H9 (cell line): ENCODE data around the gene CADPS2. TPM values are rescaled to one million over a fixed set of nuclear protein-coding genes. Genes with fewer than 3 reads are reported as not detected.
A peak's percentile ranks its signal among the peaks of the same experiment; 100 is the strongest.

Experiments used
- DNase-seq: peaks from one replicate; pipeline ENCODE4 v3.0.0-alpha.2; 2017
- H2AFZ ChIP-seq: one replicate; pipeline ENCODE4 v1.6.1; 2013; ENCODE audit warnings: mild to moderate bottlenecking, low read length, control low read depth, moderate library complexity
- H2AK5ac ChIP-seq: 2 replicates; pipeline ENCODE4 v1.6.1; 2013; ENCODE audit warnings: low read length, control low read depth, mixed read lengths; ENCODE audit not compliant: insufficient read length
- H2BK120ac ChIP-seq: one replicate; pipeline ENCODE4 v1.6.1; 2013; ENCODE audit warnings: low read depth, mild to moderate bottlenecking, low read length, control low read depth, inconsistent platforms; ENCODE audit not compliant: poor library complexity, severe bottlenecking
- H2BK12ac ChIP-seq: 2 replicates; pipeline ENCODE4 v1.6.1; 2013; ENCODE audit warnings: low read length, control low read depth, mixed read lengths, low read depth; ENCODE audit not compliant: insufficient read length
- H2BK15ac ChIP-seq: 2 replicates; pipeline ENCODE4 v1.6.1; 2013; ENCODE audit warnings: low read depth, low read length, control low read depth
- H2BK20ac ChIP-seq: one replicate; pipeline ENCODE4 v1.6.1; 2013; ENCODE audit warnings: low read depth, mild to moderate bottlenecking, low read length, control low read depth, inconsistent platforms; ENCODE audit not compliant: poor library complexity, severe bottlenecking
- H2BK5ac ChIP-seq: 2 replicates; pipeline ENCODE4 v1.6.1; 2013; ENCODE audit warnings: low read length, control low read depth, mixed read lengths; ENCODE audit not compliant: insufficient read length
- H3K14ac ChIP-seq: 2 replicates; pipeline ENCODE4 v1.6.1; 2013; ENCODE audit warnings: low read length, control low read depth; ENCODE audit not compliant: insufficient read depth
- H3K18ac ChIP-seq: 2 replicates; pipeline ENCODE4 v1.6.1; 2013; ENCODE audit warnings: low read depth, mild to moderate bottlenecking, mixed read lengths, low read length, control low read depth; ENCODE audit not compliant: insufficient read length
- H3K23ac ChIP-seq: 2 replicates; pipeline ENCODE4 v1.6.1; 2013; ENCODE audit warnings: low read length, control low read depth, mixed read lengths, low read depth; ENCODE audit not compliant: insufficient read length
- H3K23me2 ChIP-seq: 2 replicates; pipeline ENCODE4 v1.6.1; 2013; ENCODE audit warnings: low read depth, mild to moderate bottlenecking, mixed read lengths, low read length, control low read depth; ENCODE audit not compliant: insufficient read length, poor library complexity, severe bottlenecking
- H3K27ac ChIP-seq: 2 replicates; pipeline ENCODE4 v1.5.1; 2013; ENCODE audit warnings: low read length, control low read depth, mixed read lengths, low read depth; ENCODE audit not compliant: insufficient read length
- H3K27me3 ChIP-seq: 2 replicates; pipeline ENCODE4 v1.6.1; 2013; ENCODE audit warnings: low read length, control low read depth, inconsistent platforms; ENCODE audit not compliant: insufficient read depth
- H3K4ac ChIP-seq: 2 replicates; pipeline ENCODE4 v1.6.1; 2013; ENCODE audit warnings: low read depth, mild to moderate bottlenecking, control low read depth, inconsistent platforms, low read length, moderate library complexity
- H3K4me1 ChIP-seq: 2 replicates; pipeline ENCODE4 v1.6.1; 2013; ENCODE audit warnings: low read length, control low read depth, inconsistent platforms; ENCODE audit not compliant: insufficient read depth
- H3K4me2 ChIP-seq: 2 replicates; pipeline ENCODE4 v1.6.1; 2013; ENCODE audit warnings: low read length, control low read depth, mixed read lengths; ENCODE audit not compliant: insufficient read length, insufficient read depth
- H3K56ac ChIP-seq: 2 replicates; pipeline ENCODE4 v1.6.1; 2013; ENCODE audit warnings: low read depth, mild to moderate bottlenecking, mixed read lengths, low read length, control low read depth; ENCODE audit not compliant: insufficient read length
- H3K79me1 ChIP-seq: 2 replicates; pipeline ENCODE4 v1.6.1; 2013; ENCODE audit warnings: low read depth, mild to moderate bottlenecking, moderate library complexity, low read length, control low read depth, inconsistent platforms; ENCODE audit not compliant: insufficient read depth, poor library complexity, severe bottlenecking
- H3K79me2 ChIP-seq: 2 replicates; pipeline ENCODE4 v1.6.1; 2013; ENCODE audit warnings: low read length, control low read depth, inconsistent platforms; ENCODE audit not compliant: insufficient read depth
- H3K9ac ChIP-seq: 2 replicates; pipeline ENCODE4 v1.6.1; 2013; ENCODE audit warnings: low read length, control low read depth, mixed read lengths; ENCODE audit not compliant: insufficient read length; ENCODE audit errors: extremely low read depth
- H3K9me3 ChIP-seq: one replicate; pipeline ENCODE4 v1.6.1; 2013; ENCODE audit warnings: low read depth, low read length, inconsistent platforms; ENCODE audit not compliant: control insufficient read depth
- H3T11ph ChIP-seq: one replicate; pipeline ENCODE4 v1.6.1; 2013; ENCODE audit warnings: mild to moderate bottlenecking, low read length, control low read depth, inconsistent platforms
- H4K20me1 ChIP-seq: one replicate; pipeline ENCODE4 v1.6.1; 2013; ENCODE audit not compliant: control insufficient read depth, insufficient read length, insufficient read depth
- H4K5ac ChIP-seq: 2 replicates; pipeline ENCODE4 v1.6.1; 2013; ENCODE audit warnings: low read depth, mild to moderate bottlenecking, mixed read lengths, low read length, control low read depth; ENCODE audit not compliant: insufficient read length
- H4K8ac ChIP-seq: replicated peaks from 2 replicates; pipeline ENCODE4 v1.6.1; 2013; ENCODE audit warnings: low read length, control low read depth, mixed read lengths, low read depth; ENCODE audit not compliant: insufficient read length
- H4K91ac ChIP-seq: 2 replicates; pipeline ENCODE4 v1.6.1; 2013; ENCODE audit warnings: low read depth, mild to moderate bottlenecking, moderate library complexity, mixed read lengths, low read length, control low read depth; ENCODE audit not compliant: insufficient read length
- H3K27ac Mint-ChIP-seq, 3 experiments: 2 replicates in 2 of 3; 3 replicates in 1 of 3; pipeline ENCODE4 v1.8.0; 2020 to 2021; ENCODE audit warnings: mixed read lengths in 3 of 3, mild to moderate bottlenecking in 1 of 3, moderate library complexity in 1 of 3
- H3K27me3 Mint-ChIP-seq: 2 replicates; pipeline ENCODE4 v1.8.0; 2021; ENCODE audit warnings: low read depth, mild to moderate bottlenecking, moderate library complexity, mixed read lengths
- H3K36me3 Mint-ChIP-seq, 3 experiments: 2 replicates in 2 of 3; 3 replicates in 1 of 3; pipeline ENCODE4 v1.8.0; 2020 to 2021; ENCODE audit warnings: low read depth in 3 of 3, mixed read lengths in 3 of 3; ENCODE audit not compliant: insufficient read depth in 1 of 3
- H3K4me1 Mint-ChIP-seq, 2 experiments: 2 replicates each; pipeline ENCODE4 v1.8.0; 2020; ENCODE audit warnings: mixed read lengths in 2 of 2
- H3K4me3 Mint-ChIP-seq, 2 experiments: 2 replicates in 1 of 2; 3 replicates in 1 of 2; pipeline ENCODE4 v1.8.0; 2020 to 2021; ENCODE audit warnings: mild to moderate bottlenecking in 2 of 2, mixed read lengths in 2 of 2, moderate library complexity in 1 of 2
- H3K9me3 Mint-ChIP-seq, 2 experiments: 2 replicates in 1 of 2; 3 replicates in 1 of 2; pipeline ENCODE4 v1.8.0; 2020; ENCODE audit warnings: mild to moderate bottlenecking in 2 of 2, mixed read lengths in 2 of 2, moderate library complexity in 1 of 2
- total RNA-seq: library from RNA; stranded (reverse); gene quantifications from 2 replicates; pipeline ENCODE4 v1.2.1, GENCODE V29; 2021
- TF ChIP-seq, protein P1 (sequence below): fragments of 200-600 bp; sonication (generic); conservative IDR thresholded peaks from 3 replicates; pipeline ENCODE4 v1.8.0; 2021; ENCODE audit warnings: antibody characterized with exemption, mild to moderate bottlenecking

The CADPS2 gene
- total RNA-seq, 1 experiment from 2014 or later: 7.1 TPM

DNA sequence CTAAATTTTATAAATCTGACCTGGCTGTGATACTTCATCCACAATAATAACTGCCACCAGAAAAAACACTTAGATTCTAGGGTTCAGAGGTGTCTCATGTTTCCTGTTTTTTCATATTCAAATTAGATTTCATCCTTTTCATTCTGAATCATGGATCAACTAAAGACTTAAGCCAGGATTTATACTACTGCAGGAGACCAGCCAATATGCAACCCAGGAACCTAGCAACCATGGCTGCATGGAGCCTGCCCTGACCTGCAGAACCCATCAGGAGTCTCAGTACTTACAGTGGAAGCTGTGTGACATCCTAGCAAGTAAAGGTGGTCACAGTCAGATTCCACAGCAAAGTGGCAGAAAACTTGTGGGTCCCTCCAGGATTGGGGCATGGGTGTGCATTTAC lies 143.0 kb downstream of the CADPS2 start:
- Histone ChIP-seq H3T11ph (no peak overlapping the region), H3K18ac (no peak overlapping the region), H4K91ac (no peak overlapping the region), H2AFZ (no peak overlapping the region), H2BK20ac (no peak overlapping the region), H2BK5ac (no peak overlapping the region), H3K27me3 (no peaks in the 10 kb centered on the region), H3K9ac (no peak overlapping the region), H3K56ac (no peak overlapping the region), H3K79me1 (no peaks in the 10 kb centered on the region), H2BK120ac (no peak overlapping the region), H3K23ac (no peak overlapping the region), H3K27ac (no peak overlapping the region), H3K9me3 (no peaks in the 10 kb centered on the region), H3K79me2 (no peaks in the 10 kb centered on the region), H4K5ac (no peak overlapping the region), H3K23me2 (no peaks in the 10 kb centered on the region), H3K4ac (no peak overlapping the region), H3K4me1 (peaks cover 5% of the 10 kb centered on the region), H3K4me2 (no peak overlapping the region), H4K20me1 (no peaks in the 10 kb centered on the region), H2BK15ac (no peak overlapping the region), H2BK12ac (no peak overlapping the region), H3K14ac (no peak overlapping the region), H4K8ac (no peak overlapping the region), H2AK5ac (no peak overlapping the region)
- peaks cover 60 to 63% of the 10 kb centered on the region in 2 experiments for H3K4me1 Mint-ChIP-seq
- no peaks in the 10 kb centered on the region for H3K9me3 Mint-ChIP-seq
- no peaks in the 10 kb centered on the region for H3K36me3 Mint-ChIP-seq
- 0 out of 7 replicates have a peak overlapping the region, but pooled peaks of 2 of the 3 experiments have one; percentile 25 to 26 for H3K27ac Mint-ChIP-seq
- no peak overlapping the region for H3K4me3 Mint-ChIP-seq
- TF ChIP-seq, protein P1, sequence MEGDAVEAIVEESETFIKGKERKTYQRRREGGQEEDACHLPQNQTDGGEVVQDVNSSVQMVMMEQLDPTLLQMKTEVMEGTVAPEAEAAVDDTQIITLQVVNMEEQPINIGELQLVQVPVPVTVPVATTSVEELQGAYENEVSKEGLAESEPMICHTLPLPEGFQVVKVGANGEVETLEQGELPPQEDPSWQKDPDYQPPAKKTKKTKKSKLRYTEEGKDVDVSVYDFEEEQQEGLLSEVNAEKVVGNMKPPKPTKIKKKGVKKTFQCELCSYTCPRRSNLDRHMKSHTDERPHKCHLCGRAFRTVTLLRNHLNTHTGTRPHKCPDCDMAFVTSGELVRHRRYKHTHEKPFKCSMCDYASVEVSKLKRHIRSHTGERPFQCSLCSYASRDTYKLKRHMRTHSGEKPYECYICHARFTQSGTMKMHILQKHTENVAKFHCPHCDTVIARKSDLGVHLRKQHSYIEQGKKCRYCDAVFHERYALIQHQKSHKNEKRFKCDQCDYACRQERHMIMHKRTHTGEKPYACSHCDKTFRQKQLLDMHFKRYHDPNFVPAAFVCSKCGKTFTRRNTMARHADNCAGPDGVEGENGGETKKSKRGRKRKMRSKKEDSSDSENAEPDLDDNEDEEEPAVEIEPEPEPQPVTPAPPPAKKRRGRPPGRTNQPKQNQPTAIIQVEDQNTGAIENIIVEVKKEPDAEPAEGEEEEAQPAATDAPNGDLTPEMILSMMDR: no peak
- H3K27me3 Mint-ChIP-seq: no peaks in the 10 kb centered on the region
- no peak for DNase-seq
